IMR-90 (cell line): ENCODE measurements around the gene CCDC12. TPM values are rescaled to one million over a fixed set of nuclear protein-coding genes. Genes with fewer than 3 reads are reported as not detected.

Source experiments
- ATAC-seq: fragments of 200-7000 bp; cut with Tn5 transposase; 2 replicates; pipeline ENCODE4 v1.9.1; 2020; ENCODE audit warnings: low read depth, mild to moderate bottlenecking, moderate library complexity
- BruUV-seq: library from RNA; stranded (reverse); fragments of 400-500 nt; replicated peaks from 2 replicates; lab custom pipeline; 2021; lab: Mats Ljungman, UMichigan
- CTCF ChIA-PET: fragments of 300-600 bp; formaldehyde crosslinking; extraction: SDS; loops from one replicate; lab custom pipeline; 2021; ENCODE audit warnings: antibody characterized with exemption; lab: Yijun Ruan, JAX
- POLR2A ChIA-PET: fragments of 300-600 bp; sonication (Branson Sonifier 250); formaldehyde crosslinking; loops from one replicate; lab custom pipeline; 2022; ENCODE audit warnings: antibody characterized with exemption; ENCODE audit not compliant: unreplicated experiment; lab: Charles Lee
- DNase-seq: peaks from one replicate; pipeline ENCODE4 v3.0.0; 2013
- H2AFZ ChIP-seq: replicated peaks from 2 replicates; pipeline ENCODE3; 2013; ENCODE audit warnings: low read length, mild to moderate bottlenecking; ENCODE audit not compliant: poor library complexity
- H2AK5ac ChIP-seq: 2 replicates; pipeline ENCODE4 v1.6.1; 2013; ENCODE audit warnings: low read depth, low read length, inconsistent platforms
- H2AK9ac ChIP-seq: replicated peaks from 2 replicates; pipeline ENCODE3; 2013; ENCODE audit warnings: mild to moderate bottlenecking, low read depth, low read length, moderate library complexity; ENCODE audit not compliant: poor library complexity
- H2BK120ac ChIP-seq: 2 replicates; pipeline ENCODE4 v1.6.1; 2013; ENCODE audit warnings: low read depth, low read length, inconsistent platforms
- H2BK15ac ChIP-seq: 3 replicates; pipeline ENCODE4 v1.6.1; 2013; ENCODE audit warnings: low read depth, low read length, inconsistent platforms
- H2BK20ac ChIP-seq: 2 replicates; pipeline ENCODE4 v1.6.1; 2013; ENCODE audit warnings: low read depth, mild to moderate bottlenecking, inconsistent platforms, low read length, moderate library complexity
- H2BK5ac ChIP-seq: 2 replicates; pipeline ENCODE4 v1.6.1; 2013; ENCODE audit warnings: mild to moderate bottlenecking, low read depth, low read length, inconsistent platforms; ENCODE audit not compliant: poor library complexity, severe bottlenecking
- H3K14ac ChIP-seq: replicated peaks from 2 replicates; pipeline ENCODE4 v1.6.1; 2013; ENCODE audit warnings: low read depth, low read length, inconsistent platforms
- H3K18ac ChIP-seq: 2 replicates; pipeline ENCODE4 v1.6.1; 2013; ENCODE audit warnings: low read depth, low read length, control low read depth
- H3K23ac ChIP-seq: 2 replicates; pipeline ENCODE4 v1.6.1; 2013; ENCODE audit warnings: low read depth, low read length, inconsistent platforms
- H3K27ac ChIP-seq: 2 replicates; pipeline ENCODE4 v1.5.1; 2013; ENCODE audit warnings: mild to moderate bottlenecking, control low read depth, low read length; ENCODE audit not compliant: insufficient read depth
- H3K27me3 ChIP-seq: 2 replicates; pipeline ENCODE4 v1.6.1; 2013; ENCODE audit warnings: low read length; ENCODE audit not compliant: control insufficient read depth, insufficient read depth
- H3K36me3 ChIP-seq: 2 replicates; pipeline ENCODE4 v1.6.1; 2013; ENCODE audit warnings: low read length, mixed read lengths; ENCODE audit not compliant: control insufficient read depth, insufficient read depth
- H3K4ac ChIP-seq: 2 replicates; pipeline ENCODE4 v1.6.1; 2013; ENCODE audit warnings: low read depth, low read length, inconsistent platforms
- H3K4me1 ChIP-seq: 2 replicates; pipeline ENCODE4 v1.6.1; 2013; ENCODE audit warnings: low read length, mixed read lengths; ENCODE audit not compliant: control insufficient read depth, insufficient read depth
- H3K4me2 ChIP-seq: 2 replicates; pipeline ENCODE4 v1.6.1; 2013; ENCODE audit warnings: low read depth, mild to moderate bottlenecking, control low read depth, low read length, moderate library complexity
- H3K4me3 ChIP-seq: 2 replicates; pipeline ENCODE4 v1.5.1; 2013; ENCODE audit warnings: low read depth, mild to moderate bottlenecking, control low read depth, low read length, moderate library complexity; ENCODE audit not compliant: insufficient read depth
- H3K56ac ChIP-seq: 2 replicates; pipeline ENCODE4 v1.6.1; 2013; ENCODE audit warnings: low read length, inconsistent platforms; ENCODE audit not compliant: insufficient read depth; ENCODE audit errors: extremely low read depth
- H3K79me1 ChIP-seq, 2 experiments: 2 replicates each; pipeline ENCODE4 v1.6.1; 2013; ENCODE audit warnings: low read length in 2 of 2, inconsistent platforms in 1 of 2, low read depth in 1 of 2
- H3K9ac ChIP-seq: 2 replicates; pipeline ENCODE4 v1.6.1; 2013; ENCODE audit warnings: low read depth, low read length, control low read depth
- H3K9me1 ChIP-seq: 2 replicates; pipeline ENCODE4 v1.6.1; 2013; ENCODE audit warnings: low read length, inconsistent platforms; ENCODE audit not compliant: insufficient read depth
- H3K9me3 ChIP-seq: 2 replicates; pipeline ENCODE4 v1.6.1; 2013; ENCODE audit warnings: low read length; ENCODE audit not compliant: control insufficient read depth, insufficient read depth
- H4K20me1 ChIP-seq: 2 replicates; pipeline ENCODE4 v1.6.1; 2013; ENCODE audit warnings: low read length, inconsistent platforms; ENCODE audit not compliant: insufficient read depth
- H4K5ac ChIP-seq: 2 replicates; pipeline ENCODE4 v1.6.1; 2013; ENCODE audit warnings: mild to moderate bottlenecking, low read depth, low read length, control low read depth
- H4K8ac ChIP-seq, 2 experiments: 2 replicates each; pipeline ENCODE4 v1.6.1; 2013; ENCODE audit warnings: low read depth in 2 of 2, low read length in 2 of 2, control low read depth in 1 of 2, inconsistent platforms in 1 of 2
- H4K91ac ChIP-seq: 2 replicates; pipeline ENCODE4 v1.6.1; 2013; ENCODE audit warnings: low read depth, low read length, inconsistent platforms; ENCODE audit not compliant: insufficient read depth
- BHLHE40 ChIP-seq: fragments of 150-350 bp; IDR thresholded peaks from 2 replicates; pipeline ENCODE4 v1.6.1; 2016; ENCODE audit warnings: mild to moderate bottlenecking, low read depth, low read length
- CEBPB ChIP-seq: IDR thresholded peaks from 2 replicates; pipeline ENCODE4 v1.6.1; 2012; ENCODE audit warnings: low read depth, low read length, improper control_type of control experiment
- CHD1 ChIP-seq: IDR thresholded peaks from 2 replicates; pipeline ENCODE4 v1.6.1; 2012; ENCODE audit warnings: low read depth, low read length, improper control_type of control experiment
- CTCF ChIP-seq: conservative IDR thresholded peaks from 2 replicates; pipeline ENCODE4 v1.5.1; 2012; ENCODE audit warnings: mild to moderate bottlenecking, low read depth, low read length, improper control_type of control experiment
- MAZ ChIP-seq: IDR thresholded peaks from 2 replicates; pipeline ENCODE4 v1.6.1; 2012; ENCODE audit warnings: low read depth, mild to moderate bottlenecking, low read length, improper control_type of control experiment, moderate library complexity, borderline replicate concordance
- NFE2L2 ChIP-seq: fragments of 150-350 bp; IDR thresholded peaks from 2 replicates; pipeline ENCODE4 v1.6.1; 2016; ENCODE audit warnings: low read depth, mild to moderate bottlenecking, low read length
- POLR2A ChIP-seq: IDR thresholded peaks from 2 replicates; pipeline ENCODE4 v1.6.1; 2012; ENCODE audit warnings: mild to moderate bottlenecking, low read depth, low read length
- RCOR1 ChIP-seq: IDR thresholded peaks from 2 replicates; pipeline ENCODE4 v1.6.1; 2012; ENCODE audit warnings: mild to moderate bottlenecking, low read length, improper control_type of control experiment; ENCODE audit not compliant: insufficient replicate concordance
- SMC3 ChIP-seq: fragments of 150-350 bp; IDR thresholded peaks from 2 replicates; pipeline ENCODE4 v1.6.1; 2016; ENCODE audit warnings: low read depth, mild to moderate bottlenecking, antibody characterized with exemption, low read length, moderate library complexity
- WGBS, 2 experiments: methylation state at CpG; one replicate each; pipeline versions ENCODE4 v1.1.5 to v1.1.7; 2013; ENCODE audit warnings: missing lambda C conversion rate in 2 of 2; ENCODE audit not compliant: insufficient read length in 1 of 2; ENCODE audit errors: extremely low coverage in 2 of 2; 5-methylcytosine and 5-hydroxymethylcytosine counted together
- dilution Hi-C: fragments of 300-500 bp; cut with HindIII; formaldehyde crosslinking; loops from one replicate; pipeline ENCODE4 v1.14.3; 2018; ENCODE audit warnings: low sequenced_read_pairs; ENCODE audit not compliant: unreplicated experiment
- in situ Hi-C: fragments of 300-500 bp; cut with MboI; formaldehyde crosslinking; loops from 3 replicates; pipeline ENCODE4 v1.14.3; 2019; ENCODE audit warnings: low sequenced_read_pairs, inconsistent platforms, mixed read lengths
- intact Hi-C: fragments of 100-400 bp; cut with micrococcal nuclease; formaldehyde crosslinking; loops from 2 replicates; pipeline ENCODE4 v1.10.0; 2022
- polyA plus RNA-seq, 3 experiments: library from polyadenylated mRNA; depleted of rRNA; stranded (reverse); fragments of >200 nt; gene quantifications; 2 replicates each; pipeline ENCODE4 v1.2.3, GENCODE V29; 2012; ENCODE audit warnings: low replicate concordance in 1 of 3
- total RNA-seq: library from RNA; depleted of rRNA; stranded (reverse); fragments of >200 nt; gene quantifications from 2 replicates; pipeline ENCODE4 v1.2.3, GENCODE V29; 2012
- TF ChIP-seq, protein P1 (sequence below): fragments of 150-350 bp; IDR thresholded peaks from 2 replicates; pipeline ENCODE4 v1.6.1; 2016; ENCODE audit warnings: low read depth, mild to moderate bottlenecking, low read length, moderate library complexity, borderline replicate concordance

CCDC12 gene
- total and polyA plus RNA-seq, 2 of the 4 experiments (the other 2 are of a cell fraction): 15.2 to 35.1 TPM

DNA sequence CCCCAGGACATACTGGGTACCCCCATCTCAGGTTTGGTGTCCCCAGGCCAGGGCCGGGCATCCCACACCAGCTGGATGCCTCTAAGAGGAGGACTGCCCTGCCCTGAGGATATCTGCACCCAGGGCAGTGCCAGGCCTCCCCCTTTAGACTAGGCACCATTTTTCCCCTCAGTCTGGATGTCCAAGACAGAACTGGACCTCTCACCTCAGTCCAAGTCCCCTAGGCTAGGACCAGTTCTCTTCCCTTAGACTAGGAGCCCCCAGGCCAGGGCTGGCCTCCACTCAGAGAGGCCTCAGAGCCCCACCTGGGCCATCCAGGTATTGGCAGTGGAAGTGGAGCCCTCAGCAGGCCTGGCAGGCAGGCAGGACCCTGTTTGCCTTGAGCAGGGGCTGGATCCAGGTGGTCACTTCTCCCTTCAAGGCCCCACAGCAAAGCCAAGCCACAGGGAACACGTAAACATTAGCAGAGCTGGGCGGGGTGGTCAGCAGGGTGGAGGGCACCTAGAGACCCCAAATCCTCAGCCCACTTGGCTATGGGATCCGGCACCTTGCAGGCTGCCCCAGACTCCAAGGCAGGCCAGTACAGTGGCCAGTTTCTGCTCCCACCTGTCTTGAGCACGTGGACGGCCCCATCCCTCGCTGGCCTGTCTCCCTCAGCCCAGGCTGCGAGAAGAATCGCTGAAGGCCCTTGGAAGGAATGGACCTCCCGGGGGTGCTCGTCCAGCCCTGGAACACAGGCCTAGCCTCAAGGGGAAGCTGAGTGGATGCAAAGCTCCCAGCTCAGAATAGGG, 70.7 kb downstream of the CCDC12 start:
- Histone ChIP-seq H3K9me3 (no peaks in the 10 kb centered on the region), H4K20me1 (no peaks in the 10 kb centered on the region), H3K9me1 (peaks cover 4% of the 10 kb centered on the region; the same call in 1 of the 2 replicates), H3K36me3 (no peaks in the 10 kb centered on the region), H3K27me3 (peaks cover 2% of the 10 kb centered on the region; the same call in 1 of the 2 replicates), H4K8ac (no peak overlapping the region), H2AK9ac (no peak overlapping the region), H2BK5ac (no peak overlapping the region), H3K14ac (no peak overlapping the region), H3K56ac (no peak overlapping the region), H3K23ac (no peak overlapping the region), H2BK20ac (no peak overlapping the region), H4K5ac (no peak overlapping the region), H3K4me2 (no peak overlapping the region), H4K91ac (no peak overlapping the region), H3K9ac (no peak overlapping the region), H2BK15ac (no peak overlapping the region), H3K27ac (no peak overlapping the region), H3K4me1 (peaks cover 4% of the 10 kb centered on the region; the same call in 1 of the 2 replicates), H2AK5ac (no peak overlapping the region), H3K4me3 (no peak overlapping the region), H3K18ac (no peak overlapping the region), H2BK120ac (no peak overlapping the region), H3K79me1 (no peaks in the 10 kb centered on the region), H3K4ac (no peak overlapping the region), H2AFZ (peak overlapping the region; percentile 51)
- CTCF ChIA-PET: no interaction called here
- WGBS, 2 experiments: 77% methylated on average over 8 of the region's 11 CpGs; no CpG with 5 or more reads in 1 of the 2 experiments
- in situ Hi-C loops: no loop called here
- POLR2A ChIA-PET: no interaction called here
- dilution Hi-C loops: no loop called here
- no peak for DNase-seq
- TF ChIP-seq CHD1: no peak
- no peak for TF ChIP-seq POLR2A
- no peak for TF ChIP-seq MAZ
- TF ChIP-seq CEBPB: no peak
- no peak for TF ChIP-seq CTCF
- TF ChIP-seq NFE2L2: no peak
- TF ChIP-seq, protein P1, sequence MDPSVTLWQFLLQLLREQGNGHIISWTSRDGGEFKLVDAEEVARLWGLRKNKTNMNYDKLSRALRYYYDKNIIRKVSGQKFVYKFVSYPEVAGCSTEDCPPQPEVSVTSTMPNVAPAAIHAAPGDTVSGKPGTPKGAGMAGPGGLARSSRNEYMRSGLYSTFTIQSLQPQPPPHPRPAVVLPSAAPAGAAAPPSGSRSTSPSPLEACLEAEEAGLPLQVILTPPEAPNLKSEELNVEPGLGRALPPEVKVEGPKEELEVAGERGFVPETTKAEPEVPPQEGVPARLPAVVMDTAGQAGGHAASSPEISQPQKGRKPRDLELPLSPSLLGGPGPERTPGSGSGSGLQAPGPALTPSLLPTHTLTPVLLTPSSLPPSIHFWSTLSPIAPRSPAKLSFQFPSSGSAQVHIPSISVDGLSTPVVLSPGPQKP: no peak
- TF ChIP-seq RCOR1: no peak
- TF ChIP-seq BHLHE40: no peak
- TF ChIP-seq SMC3: no peak
- intact Hi-C loops: loop anchor here (5.0 kb wide), 1 partner anchor 419 kb away; no protein-coding TSS in a partner anchor
- no TSS peak for BruUV-seq
- no peak for ATAC-seq
